ENCODE data around the gene SYNRG.
"Not testable (repeated sequence)": the region's sequence is repeated elsewhere in the genome, so short reads cannot be mapped to it uniquely, and the experiment has no call there.

SYNRG gene

DNA sequence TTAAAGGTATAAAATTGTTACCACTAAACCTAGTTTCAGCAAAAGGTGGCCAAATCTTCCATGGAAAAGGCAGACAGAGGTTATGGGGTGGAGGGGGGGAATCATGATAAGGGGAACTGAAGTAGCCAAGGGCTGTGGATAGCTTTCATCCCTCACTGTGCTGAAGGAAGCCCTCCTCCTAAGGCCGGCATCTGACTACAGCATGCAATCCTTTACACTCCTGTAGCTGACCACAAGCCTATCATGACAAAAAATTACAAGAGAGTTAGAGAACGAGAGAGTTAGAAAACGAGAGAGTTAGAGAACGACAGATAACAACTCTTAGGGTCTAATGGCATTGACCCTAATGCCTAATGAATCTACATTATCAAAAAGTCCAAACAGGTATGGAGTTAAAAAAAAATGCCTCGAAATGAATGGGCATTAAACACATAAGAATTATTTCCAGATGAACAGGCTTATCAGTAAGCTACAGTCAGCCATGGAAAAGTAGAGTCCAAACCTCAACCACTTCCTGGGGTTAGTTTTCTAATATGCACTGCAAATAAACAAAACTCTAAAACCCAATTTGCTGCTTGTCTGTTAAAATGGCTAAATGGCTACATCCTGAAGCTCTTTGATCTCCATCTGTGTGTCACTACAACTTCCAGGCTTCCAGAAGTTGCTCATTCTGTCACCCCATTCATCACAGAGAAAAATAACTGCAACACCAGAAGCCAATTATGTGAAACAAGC, 89.8 kb downstream of the SYNRG start:
- H3K27ac ChIP-seq (ENCODE audit: low read depth, low read length, severe bottlenecking) = peak overlapping the region; percentile 5
- no CpG with 5 or more reads among the region's 5 CpGs for WGBS, 2 experiments (ENCODE audit: insufficient coverage in 2 of 2)
- H3K4me1 ChIP-seq (ENCODE audit: control insufficient read depth, insufficient read depth, low read length, poor library complexity, severe bottlenecking) = peaks cover 28% of the 10 kb centered on the region
- H3K4me3 ChIP-seq (ENCODE audit: extremely low read depth, insufficient read depth, low read length, poor library complexity, severe bottlenecking) = no peak overlapping the region
- H3K36me3 ChIP-seq (ENCODE audit: control insufficient read depth, insufficient read depth, low read length) = peaks cover 56% of the 10 kb centered on the region
- no peaks in the 10 kb centered on the region for H3K9me3 ChIP-seq (ENCODE audit: control insufficient read depth, low read length)

DNA sequence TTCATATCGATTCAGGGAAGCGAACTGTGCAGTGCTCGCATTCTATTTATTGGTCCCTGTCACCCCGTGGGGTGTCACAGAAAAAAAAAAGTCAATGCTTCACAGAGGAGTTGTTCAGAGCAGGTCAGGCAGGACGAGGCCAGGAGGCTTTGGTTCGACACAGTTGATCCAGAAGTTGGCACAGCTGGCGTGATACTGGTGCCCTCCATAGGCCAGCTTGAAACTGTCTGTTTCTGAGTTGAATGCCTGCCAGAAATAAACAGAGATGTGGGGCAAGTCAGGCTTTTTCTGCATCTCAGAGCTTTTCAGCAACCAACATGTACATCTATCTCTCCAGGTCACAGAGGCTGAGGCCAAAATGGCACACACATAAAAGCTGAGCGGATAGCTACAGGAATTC, 90.4 kb downstream of the SYNRG start:
- Histone ChIP-seq H3K36me3 (ENCODE audit: control insufficient read depth, insufficient read depth, low read length) (peaks cover 56% of the 10 kb centered on the region), H3K4me1 (ENCODE audit: control insufficient read depth, insufficient read depth, low read length, poor library complexity, severe bottlenecking) (peaks cover 33% of the 10 kb centered on the region), H3K27ac (ENCODE audit: low read depth, low read length, severe bottlenecking) (no peak overlapping the region), H3K4me3 (ENCODE audit: extremely low read depth, insufficient read depth, low read length, poor library complexity, severe bottlenecking) (no peak overlapping the region), H3K9me3 (ENCODE audit: control insufficient read depth, low read length) (no peaks in the 10 kb centered on the region)
- 96 to 97% methylated on average over 7 of the region's 8 CpGs for WGBS, 2 experiments (ENCODE audit: insufficient coverage in 2 of 2)

GRCh38 chr17:37517881-37518280, 91.3 kb downstream of the SYNRG start:
- no peak overlapping the region for H3K27ac ChIP-seq (ENCODE audit: low read depth, low read length, severe bottlenecking)
- no peak overlapping the region for H3K4me3 ChIP-seq (ENCODE audit: extremely low read depth, insufficient read depth, low read length, poor library complexity, severe bottlenecking)
- H3K9me3 ChIP-seq (ENCODE audit: control insufficient read depth, low read length) = no peaks in the 10 kb centered on the region
- H3K4me1 ChIP-seq (ENCODE audit: control insufficient read depth, insufficient read depth, low read length, poor library complexity, severe bottlenecking) = peaks cover 40% of the 10 kb centered on the region
- 95 to 97% methylated on average over 3 to 4 of the region's 4 CpGs for WGBS, 2 experiments (ENCODE audit: insufficient coverage in 2 of 2)
- H3K36me3 ChIP-seq (ENCODE audit: control insufficient read depth, insufficient read depth, low read length) = peaks cover 56% of the 10 kb centered on the region

DNA sequence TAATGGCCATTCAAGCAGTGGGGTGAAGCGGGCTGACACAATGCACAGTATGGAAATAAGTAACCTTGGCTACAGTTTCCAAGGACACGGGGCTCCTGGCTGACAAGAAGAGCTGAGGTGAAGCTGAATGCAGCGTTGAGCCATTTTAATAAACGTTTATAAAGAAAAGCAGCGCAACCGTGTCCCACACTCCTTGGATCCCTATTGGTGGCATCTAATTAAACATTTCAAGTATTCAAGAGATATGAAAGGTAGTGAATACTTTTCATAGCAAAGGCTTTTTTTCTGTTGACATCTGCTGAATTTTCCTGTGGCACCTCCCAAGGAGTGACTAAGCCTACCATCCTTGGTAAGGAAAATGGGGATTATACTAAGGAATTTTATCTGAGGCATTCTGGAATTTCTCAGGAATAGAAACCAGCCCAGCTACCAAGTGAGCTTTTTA, 93.1 kb downstream of the SYNRG start:
- Histone ChIP-seq H3K9me3 (ENCODE audit: control insufficient read depth, low read length) (no peaks in the 10 kb centered on the region), H3K4me3 (ENCODE audit: extremely low read depth, insufficient read depth, low read length, poor library complexity, severe bottlenecking) (no peak overlapping the region), H3K4me1 (ENCODE audit: control insufficient read depth, insufficient read depth, low read length, poor library complexity, severe bottlenecking) (peaks cover 42% of the 10 kb centered on the region), H3K36me3 (ENCODE audit: control insufficient read depth, insufficient read depth, low read length) (peaks cover 61% of the 10 kb centered on the region), H3K27ac (ENCODE audit: low read depth, low read length, severe bottlenecking) (peak overlapping the region; percentile 71)
- 88 to 98% methylated on average over 3 of the region's 6 CpGs for WGBS, 2 experiments (ENCODE audit: insufficient coverage in 2 of 2)

DNA sequence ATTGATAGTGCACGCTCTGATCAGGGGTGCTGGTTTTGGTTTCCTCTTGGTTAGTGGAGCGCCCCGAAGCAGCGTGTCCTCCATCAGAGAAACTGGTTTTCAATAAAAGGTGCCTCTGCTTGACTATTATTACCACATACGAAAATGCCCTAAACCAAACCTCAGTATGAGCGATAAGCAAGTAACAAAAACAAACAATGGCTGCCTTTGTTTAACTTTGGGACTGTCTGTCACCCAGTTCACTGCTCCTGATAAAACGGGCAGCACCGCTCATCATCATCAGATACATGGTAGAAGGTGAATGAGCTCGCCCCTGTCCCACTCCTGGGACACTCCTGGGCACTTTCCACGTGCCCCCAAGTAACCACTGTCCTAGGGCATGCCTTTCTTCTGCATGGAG, 95.5 kb downstream of the SYNRG start:
- H3K4me3 ChIP-seq (ENCODE audit: extremely low read depth, insufficient read depth, low read length, poor library complexity, severe bottlenecking) = no peak overlapping the region
- H3K4me1 ChIP-seq (ENCODE audit: control insufficient read depth, insufficient read depth, low read length, poor library complexity, severe bottlenecking) = peaks cover 30% of the 10 kb centered on the region
- no peak overlapping the region for H3K27ac ChIP-seq (ENCODE audit: low read depth, low read length, severe bottlenecking)
- 92 to 96% methylated on average over 9 of the region's 10 CpGs for WGBS, 2 experiments (ENCODE audit: insufficient coverage in 2 of 2)
- H3K9me3 ChIP-seq (ENCODE audit: control insufficient read depth, low read length) = no peaks in the 10 kb centered on the region
- H3K36me3 ChIP-seq (ENCODE audit: control insufficient read depth, insufficient read depth, low read length) = peaks cover 58% of the 10 kb centered on the region

GRCh38 chr17:37512442-37513068, 96.7 kb downstream of the SYNRG start:
- peaks cover 55% of the 10 kb centered on the region for H3K36me3 ChIP-seq (ENCODE audit: control insufficient read depth, insufficient read depth, low read length)
- WGBS, 2 experiments (ENCODE audit: insufficient coverage in 2 of 2) = 91 to 94% methylated on average over 17 to 19 of the region's 24 CpGs
- H3K27ac ChIP-seq (ENCODE audit: low read depth, low read length, severe bottlenecking) = no peak overlapping the region
- no peak overlapping the region for H3K4me3 ChIP-seq (ENCODE audit: extremely low read depth, insufficient read depth, low read length, poor library complexity, severe bottlenecking)
- no peaks in the 10 kb centered on the region for H3K9me3 ChIP-seq (ENCODE audit: control insufficient read depth, low read length)
- H3K4me1 ChIP-seq (ENCODE audit: control insufficient read depth, insufficient read depth, low read length, poor library complexity, severe bottlenecking) = peaks cover 30% of the 10 kb centered on the region

- Histone ChIP-seq H3K36me3 (ENCODE audit: control insufficient read depth, insufficient read depth, low read length) (peaks cover 55% of the 10 kb centered on the region), H3K4me1 (ENCODE audit: control insufficient read depth, insufficient read depth, low read length, poor library complexity, severe bottlenecking) (peaks cover 25% of the 10 kb centered on the region)
- 67% methylated on average over 1 of the region's 1 CpG; no CpG with 5 or more reads in 1 of the 2 experiments for WGBS, 2 experiments (ENCODE audit: insufficient coverage in 2 of 2)
- not testable (repeated sequence) for H3K4me3 ChIP-seq (ENCODE audit: extremely low read depth, insufficient read depth, low read length, poor library complexity, severe bottlenecking); H3K27ac ChIP-seq (ENCODE audit: low read depth, low read length, severe bottlenecking); H3K9me3 ChIP-seq (ENCODE audit: control insufficient read depth, low read length)
These were observed 97.6 kb downstream of the SYNRG start for GRCh38 chr17:37511642-37512041.

DNA sequence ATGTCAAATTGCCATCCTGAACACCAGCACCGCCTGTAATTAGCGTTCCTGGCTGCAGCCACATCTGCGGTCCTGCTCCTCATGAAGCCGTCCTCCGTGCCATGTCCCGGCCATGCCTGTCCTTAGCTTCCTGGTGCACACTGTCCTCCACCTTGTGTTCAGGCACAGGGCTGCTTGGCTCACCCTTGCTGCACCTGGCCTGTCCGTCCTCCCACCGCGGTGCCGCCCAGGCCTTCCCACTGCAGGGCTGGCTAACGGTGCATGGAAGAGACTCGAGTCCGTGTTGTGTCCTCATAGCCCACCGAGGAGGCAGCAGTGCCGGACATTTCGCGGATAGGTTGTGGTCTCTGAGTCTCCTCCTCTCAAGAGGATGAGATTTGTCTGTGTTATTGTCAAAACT, 99.2 kb downstream of the SYNRG start:
- Histone ChIP-seq H3K4me1 (ENCODE audit: control insufficient read depth, insufficient read depth, low read length, poor library complexity, severe bottlenecking) (peaks cover 14% of the 10 kb centered on the region), H3K4me3 (ENCODE audit: extremely low read depth, insufficient read depth, low read length, poor library complexity, severe bottlenecking) (no peak overlapping the region), H3K36me3 (ENCODE audit: control insufficient read depth, insufficient read depth, low read length) (peaks cover 50% of the 10 kb centered on the region), H3K9me3 (ENCODE audit: control insufficient read depth, low read length) (no peaks in the 10 kb centered on the region), H3K27ac (ENCODE audit: low read depth, low read length, severe bottlenecking) (no peak overlapping the region)
- 95 to 97% methylated on average over 17 of the region's 17 CpGs for WGBS, 2 experiments (ENCODE audit: insufficient coverage in 2 of 2)

GRCh38 chr17:37507111-37507510, 102.1 kb downstream of the SYNRG start:
- peaks cover 32% of the 10 kb centered on the region for H3K36me3 ChIP-seq (ENCODE audit: control insufficient read depth, insufficient read depth, low read length)
- H3K4me1 ChIP-seq (ENCODE audit: control insufficient read depth, insufficient read depth, low read length, poor library complexity, severe bottlenecking) = no peaks in the 10 kb centered on the region
- 91 to 97% methylated on average over 9 of the region's 9 CpGs for WGBS, 2 experiments (ENCODE audit: insufficient coverage in 2 of 2)
- H3K4me3 ChIP-seq (ENCODE audit: extremely low read depth, insufficient read depth, low read length, poor library complexity, severe bottlenecking) = no peak overlapping the region
- no peaks in the 10 kb centered on the region for H3K9me3 ChIP-seq (ENCODE audit: control insufficient read depth, low read length)
- H3K27ac ChIP-seq (ENCODE audit: low read depth, low read length, severe bottlenecking) = no peak overlapping the region

GRCh38 chr17:37506678-37507077, 102.5 kb downstream of the SYNRG start:
- Histone ChIP-seq H3K36me3 (ENCODE audit: control insufficient read depth, insufficient read depth, low read length) (peaks cover 34% of the 10 kb centered on the region), H3K27ac (ENCODE audit: low read depth, low read length, severe bottlenecking) (no peak overlapping the region), H3K4me3 (ENCODE audit: extremely low read depth, insufficient read depth, low read length, poor library complexity, severe bottlenecking) (no peak overlapping the region), H3K4me1 (ENCODE audit: control insufficient read depth, insufficient read depth, low read length, poor library complexity, severe bottlenecking) (no peaks in the 10 kb centered on the region), H3K9me3 (ENCODE audit: control insufficient read depth, low read length) (no peaks in the 10 kb centered on the region)
- WGBS, 2 experiments (ENCODE audit: insufficient coverage in 2 of 2) = 58 to 73% methylated on average over 10 of the region's 10 CpGs

DNA sequence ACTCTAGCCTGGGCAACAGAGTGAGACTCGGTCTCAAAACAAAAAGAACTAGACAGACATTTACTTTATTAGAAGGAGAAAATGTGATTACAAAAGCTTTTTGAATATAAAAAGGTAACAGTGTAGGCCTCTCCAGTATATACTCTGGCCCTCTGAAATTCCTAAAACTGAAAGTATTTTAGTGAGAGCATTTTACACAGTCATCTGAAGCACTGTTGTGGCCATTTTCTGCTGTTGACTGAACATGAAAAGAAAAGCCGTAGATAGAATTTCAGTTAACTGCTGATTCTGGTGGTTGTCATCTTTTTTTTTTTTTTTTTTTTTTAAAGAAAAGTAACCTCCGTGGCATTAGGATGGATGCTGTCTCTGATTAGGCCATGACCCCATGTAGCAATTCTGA, 103.9 kb downstream of the SYNRG start:
- Histone ChIP-seq H3K36me3 (ENCODE audit: control insufficient read depth, insufficient read depth, low read length) (peaks cover 27% of the 10 kb centered on the region), H3K27ac (ENCODE audit: low read depth, low read length, severe bottlenecking) (no peak overlapping the region), H3K9me3 (ENCODE audit: control insufficient read depth, low read length) (no peaks in the 10 kb centered on the region), H3K4me3 (ENCODE audit: extremely low read depth, insufficient read depth, low read length, poor library complexity, severe bottlenecking) (no peak overlapping the region), H3K4me1 (ENCODE audit: control insufficient read depth, insufficient read depth, low read length, poor library complexity, severe bottlenecking) (no peaks in the 10 kb centered on the region)
- 80 to 100% methylated on average over 1 of the region's 3 CpGs for WGBS, 2 experiments (ENCODE audit: insufficient coverage in 2 of 2)
